HFF-Myc (cell line): ENCODE data around the gene FBN2.

Experiments
- DNase-seq: peaks from one replicate; pipeline ENCODE4 v3.0.0-alpha.2; 2011; ENCODE audit warnings: low read depth; ENCODE audit errors: extremely low read depth
- H3K4me3 ChIP-seq: replicated peaks from 2 replicates; pipeline ENCODE4 v1.5.1; 2011; ENCODE audit warnings: low read depth, mild to moderate bottlenecking, control low read depth, low read length
- CTCF ChIP-seq: IDR thresholded peaks from 2 replicates; pipeline ENCODE4 v1.5.1; 2012; ENCODE audit warnings: mild to moderate bottlenecking, low read depth, low read length, control low read depth; ENCODE audit errors: missing control alignments

Gene FBN2

DNA sequence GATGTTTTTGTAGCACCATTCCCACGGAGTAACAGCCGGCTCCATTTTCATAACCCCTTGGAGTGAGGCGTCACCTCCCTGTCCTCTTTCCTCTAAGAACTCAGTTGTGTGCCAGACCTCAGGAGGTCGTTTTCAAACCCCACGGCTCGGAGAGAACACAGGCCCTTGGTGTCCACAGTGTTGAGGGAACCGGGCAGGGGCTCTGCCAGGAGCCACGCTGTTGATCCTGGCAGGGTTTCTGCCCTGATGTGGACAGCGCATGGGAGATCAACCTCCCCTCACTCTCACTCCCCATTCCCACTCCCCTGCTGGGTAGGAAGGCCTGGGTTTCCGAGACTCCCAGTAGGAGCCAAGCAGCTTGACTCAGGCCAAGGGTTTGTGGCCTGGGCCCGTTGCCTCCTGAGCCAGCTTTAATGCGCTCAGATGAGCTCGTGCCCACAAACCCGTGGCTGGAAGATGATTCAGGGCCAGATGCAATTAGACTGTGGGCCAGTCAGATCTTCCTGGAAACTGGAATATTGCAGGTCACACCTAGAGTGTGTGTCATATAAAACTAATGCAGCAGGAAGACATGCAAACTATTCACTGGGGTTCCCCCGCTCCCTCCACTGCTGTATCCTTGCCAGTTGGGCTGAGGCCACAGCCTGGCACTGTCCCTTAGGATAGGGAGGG is 321.0 kb downstream of the FBN2 start:
- TF ChIP-seq CTCF: no peak
- DNase-seq: no peak
- H3K4me3 ChIP-seq: no peak overlapping the region

- no peak overlapping the region for H3K4me3 ChIP-seq
- no peak for TF ChIP-seq CTCF
- no peak for DNase-seq
Observed at GRCh38 chr5:128216285-128216684, 321.8 kb downstream of the FBN2 start.

DNA sequence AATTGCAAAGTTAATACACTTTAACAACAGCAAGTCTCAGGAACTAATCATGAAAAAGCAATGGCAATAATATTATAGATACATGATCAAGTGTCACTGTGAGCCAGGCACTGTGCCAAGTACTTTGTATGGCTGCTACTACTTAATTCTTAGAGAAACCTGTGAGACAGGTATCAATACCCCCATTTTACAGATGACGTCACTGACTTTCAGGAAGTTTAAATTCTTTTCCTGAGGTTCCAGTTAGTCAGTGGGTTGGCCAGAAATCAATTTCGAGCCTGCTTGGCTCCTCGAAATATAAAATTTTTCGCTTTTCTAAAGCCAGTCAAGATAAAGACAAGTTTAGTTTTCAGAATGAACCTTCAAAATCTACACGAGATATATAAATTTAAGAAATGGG is 324.2 kb downstream of the FBN2 start:
- DNase-seq: no peak
- H3K4me3 ChIP-seq: no peak overlapping the region
- no peak for TF ChIP-seq CTCF

DNA sequence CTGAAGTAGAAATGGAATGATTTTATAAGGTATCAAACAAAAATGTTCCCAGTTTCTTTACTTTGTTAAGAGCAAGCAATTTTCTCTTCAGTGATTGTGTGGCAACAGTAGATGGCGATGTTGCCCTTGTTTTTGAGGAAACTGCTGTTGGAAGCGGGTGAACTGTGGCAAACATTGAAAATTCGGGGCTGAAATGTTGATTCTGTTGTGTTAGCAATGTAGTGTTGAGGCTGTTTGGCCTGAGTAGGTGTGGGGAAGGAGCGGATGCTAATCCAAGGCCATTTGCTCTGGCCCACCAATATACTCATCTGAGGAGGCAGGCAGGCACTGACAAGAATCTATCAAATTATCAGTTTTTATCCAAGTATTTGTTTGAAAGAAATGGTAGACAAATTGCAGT is 324.7 kb downstream of the FBN2 start:
- DNase-seq: peak; percentile 56
- H3K4me3 ChIP-seq: no peak overlapping the region
- peak; percentile 68 for TF ChIP-seq CTCF

DNA sequence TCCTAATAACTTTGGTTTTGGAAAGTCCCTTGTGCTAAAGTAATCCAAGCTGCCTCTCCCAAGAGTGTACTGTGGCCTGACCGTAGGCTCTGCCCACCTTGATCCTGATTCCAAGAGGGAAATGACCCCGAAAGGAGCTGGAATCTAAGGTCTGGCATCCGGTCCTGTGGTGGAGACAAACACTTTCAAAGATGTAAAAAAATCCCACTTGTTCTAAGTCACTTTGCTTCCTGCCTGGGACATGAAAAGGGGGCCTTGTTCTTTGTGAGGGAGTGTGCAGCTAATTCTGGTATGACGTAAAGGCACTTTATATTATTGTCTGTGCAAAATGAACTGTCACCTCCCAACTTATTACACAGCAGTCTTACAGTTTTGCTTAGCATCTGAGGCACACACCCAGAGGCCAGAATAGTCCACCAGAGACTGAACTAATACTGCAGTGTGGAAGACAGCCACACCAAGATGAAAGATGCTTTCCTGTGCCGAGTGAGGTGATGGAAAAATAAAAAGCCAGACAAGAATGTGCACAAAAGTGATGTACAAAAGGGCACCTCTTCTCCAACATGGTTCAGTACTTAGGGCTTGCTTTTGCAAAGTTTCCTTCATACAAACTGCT is 325.7 kb downstream of the FBN2 start:
- no peak for TF ChIP-seq CTCF
- no peak for DNase-seq
- no peak overlapping the region for H3K4me3 ChIP-seq

- no peak for TF ChIP-seq CTCF
- DNase-seq: no peak
- H3K4me3 ChIP-seq: no peak overlapping the region
Observed at GRCh38 chr5:128208436-128208835, 329.6 kb downstream of the FBN2 start.
